OCI-LY7 (cell line): ENCODE measurements around the gene AUTS2. TPM values are rescaled to one million over a fixed set of nuclear protein-coding genes. Genes with fewer than 3 reads are reported as not detected.

Experiments
- BruUV-seq: library from RNA; stranded (reverse); fragments of 400-500 nt; replicated peaks from 2 replicates; lab custom pipeline; 2021; lab: Mats Ljungman, UMichigan
- CTCF ChIA-PET: fragments of 300-600 bp; sonication (Branson Sonifier 250); formaldehyde crosslinking; loops from one replicate; lab custom pipeline; 2022; ENCODE audit warnings: antibody characterized with exemption; ENCODE audit not compliant: unreplicated experiment; lab: Charles Lee
- POLR2A ChIA-PET: fragments of 300-600 bp; sonication (Branson Sonifier 250); formaldehyde crosslinking; loops from one replicate; lab custom pipeline; 2022; ENCODE audit warnings: antibody characterized with exemption; lab: Charles Lee
- DNase-seq: peaks from one replicate; pipeline ENCODE4 v3.0.0-alpha.2; 2015; ENCODE audit warnings: low spot score
- H2AFZ ChIP-seq: fragments of 200-600 bp; sonication (generic), shearing (Covaris generic); 2 replicates; pipeline ENCODE4 v1.6.1; 2014; ENCODE audit warnings: mild to moderate bottlenecking, antibody characterized with exemption, low read length, moderate library complexity
- H3K27ac ChIP-seq: fragments of 200-600 bp; sonication (generic); 2 replicates; pipeline ENCODE4 v1.5.1; 2014; ENCODE audit warnings: mixed run types, low read depth, mild to moderate bottlenecking, moderate library complexity, low read length, inconsistent platforms; ENCODE audit not compliant: poor library complexity, severe bottlenecking
- H3K36me3 ChIP-seq: fragments of 200-600 bp; sonication (generic); 2 replicates; pipeline ENCODE4 v1.6.1; 2014; ENCODE audit warnings: mild to moderate bottlenecking, antibody characterized with exemption, low read length, moderate library complexity, mixed read lengths; ENCODE audit not compliant: insufficient read depth
- H3K4me1 ChIP-seq: fragments of 200-600 bp; sonication (generic); 2 replicates; pipeline ENCODE4 v1.5.1; 2014; ENCODE audit warnings: mild to moderate bottlenecking, low read length; ENCODE audit not compliant: insufficient read depth, poor library complexity, severe bottlenecking
- H3K4me2 ChIP-seq: fragments of 200-600 bp; sonication (generic); 2 replicates; pipeline ENCODE4 v1.6.1; 2014; ENCODE audit warnings: mild to moderate bottlenecking, low read length
- H3K4me3 ChIP-seq: fragments of 200-600 bp; sonication (generic); 2 replicates; pipeline ENCODE4 v1.5.1; 2014; ENCODE audit warnings: mild to moderate bottlenecking, low read depth, low read length; ENCODE audit not compliant: poor library complexity, severe bottlenecking
- H3K79me2 ChIP-seq: fragments of 200-600 bp; sonication (generic); 2 replicates; pipeline ENCODE4 v1.6.1; 2016; ENCODE audit warnings: low read depth, mild to moderate bottlenecking, low read length, moderate library complexity, mixed read lengths; ENCODE audit not compliant: insufficient read depth
- H3K9me2 ChIP-seq: fragments of 200-600 bp; sonication (generic); 2 replicates; pipeline ENCODE4 v1.6.1; 2016; ENCODE audit warnings: mild to moderate bottlenecking, low read length, mixed read lengths; ENCODE audit not compliant: insufficient read depth
- H3K9me3 ChIP-seq: fragments of 200-600 bp; sonication (generic); 2 replicates; pipeline ENCODE4 v1.6.1; 2014; ENCODE audit warnings: mild to moderate bottlenecking, mixed run types, low read length, mixed read lengths
- H4K20me1 ChIP-seq: fragments of 200-600 bp; sonication (generic); 2 replicates; pipeline ENCODE4 v1.6.1; 2014; ENCODE audit warnings: mild to moderate bottlenecking, antibody characterized with exemption, low read length, moderate library complexity, mixed read lengths; ENCODE audit not compliant: insufficient read depth
- CTCF ChIP-seq: fragments of 200-600 bp; sonication (generic); conservative IDR thresholded peaks from 2 replicates; pipeline ENCODE4 v1.5.1; 2014; ENCODE audit warnings: mild to moderate bottlenecking, antibody characterized with exemption, low read length, moderate library complexity, mixed read lengths
- EZH2phosphoT487 ChIP-seq: fragments of 200-600 bp; sonication (generic); IDR thresholded peaks from 2 replicates; pipeline ENCODE4 v1.6.1; 2018; ENCODE audit warnings: low read depth, borderline replicate concordance, mild to moderate bottlenecking, mixed run types, antibody characterized with exemption, low read length, moderate library complexity, mixed read lengths
- intact Hi-C: fragments of 100-400 bp; cut with micrococcal nuclease; formaldehyde crosslinking; loops from one replicate; pipeline ENCODE4 v1.10.0; 2022; ENCODE audit not compliant: unreplicated experiment
- total RNA-seq, 2 experiments: library from RNA; depleted of rRNA in 1 of 2; stranded (reverse); fragments of >200 nt in 1 of 2; shearing (Covaris generic) in 1 of 2; gene quantifications; 2 replicates each; pipeline ENCODE4 v1.2.3, GENCODE V29; 2014 to 2022

Gene AUTS2
- total RNA-seq, 2 experiments from 2014 or later = 37.9 to 78.5 TPM

GRCh38 chr7:69968969-69969556 lies 370.8 kb downstream of the AUTS2 start:
- ChIA-PET POLR2A (interaction anchor here (0.6 to 1.7 kb wide), 4 partner anchors 10 to 727 kb away, joined by 3 to 8 read pairs (median 4); no protein-coding TSS in a partner anchor), CTCF (no interaction called here)
- no peaks in the 10 kb centered on the region for H3K9me2 ChIP-seq
- H3K4me2 ChIP-seq = no peak overlapping the region
- H3K27ac ChIP-seq = no peak overlapping the region
- no peak for TF ChIP-seq CTCF
- no peak for TF ChIP-seq EZH2phosphoT487
- H3K9me3 ChIP-seq = no peaks in the 10 kb centered on the region
- H3K36me3 ChIP-seq = no peaks in the 10 kb centered on the region
- no peak overlapping the region for H3K4me3 ChIP-seq
- BruUV-seq = no TSS peak
- peaks cover 26% of the 10 kb centered on the region for H3K4me1 ChIP-seq
- H4K20me1 ChIP-seq = no peaks in the 10 kb centered on the region
- no peak overlapping the region for H2AFZ ChIP-seq
- intact Hi-C loops = no loop called here
- H3K79me2 ChIP-seq = peaks cover 5% of the 10 kb centered on the region; the same call in 1 of the 2 replicates
- DNase-seq = no peak

GRCh38 chr7:69981646-69982045 lies 383.4 kb downstream of the AUTS2 start:
- POLR2A ChIA-PET = interaction anchor here (0.9 to 1.5 kb wide), 3 partner anchors 9 to 18 kb away, joined by 3 to 5 read pairs (median 4); no protein-coding TSS in a partner anchor
- BruUV-seq = no TSS peak
- H3K36me3 ChIP-seq = peaks cover 4% of the 10 kb centered on the region; the same call in 1 of the 2 replicates
- H3K9me2 ChIP-seq = no peaks in the 10 kb centered on the region
- no peak overlapping the region for H2AFZ ChIP-seq
- CTCF ChIA-PET = no interaction called here
- intact Hi-C loops = no loop called here
- H4K20me1 ChIP-seq = 0 out of 2 replicates have a peak, but pooled peaks cover 8% of the 10 kb centered on the region
- H3K4me2 ChIP-seq = no peak overlapping the region
- H3K27ac ChIP-seq = no peak overlapping the region
- TF ChIP-seq CTCF (no peak), EZH2phosphoT487 (no peak)
- H3K79me2 ChIP-seq = peaks cover 9% of the 10 kb centered on the region; the same call in 1 of the 2 replicates
- peaks cover 10% of the 10 kb centered on the region for H3K9me3 ChIP-seq
- DNase-seq = no peak
- no peak overlapping the region for H3K4me3 ChIP-seq
- no peaks in the 10 kb centered on the region for H3K4me1 ChIP-seq

GRCh38 chr7:69982197-69982596 lies 383.9 kb downstream of the AUTS2 start:
- no peak for DNase-seq
- H3K36me3 ChIP-seq = no peaks in the 10 kb centered on the region; the same call in 1 of the 2 replicates
- no peak overlapping the region for H3K4me3 ChIP-seq
- BruUV-seq = no TSS peak
- H3K4me2 ChIP-seq = no peak overlapping the region
- no peak overlapping the region for H2AFZ ChIP-seq
- H4K20me1 ChIP-seq = 0 out of 2 replicates have a peak, but pooled peaks cover 8% of the 10 kb centered on the region
- H3K4me1 ChIP-seq = no peaks in the 10 kb centered on the region
- no peak for TF ChIP-seq CTCF
- POLR2A ChIA-PET = interaction anchor here (0.9 to 1.5 kb wide), 3 partner anchors 9 to 19 kb away, joined by 3 to 5 read pairs (median 4); no protein-coding TSS in a partner anchor
- peaks cover 5% of the 10 kb centered on the region; the same call in 1 of the 2 replicates for H3K9me3 ChIP-seq
- H3K9me2 ChIP-seq = no peaks in the 10 kb centered on the region
- H3K27ac ChIP-seq = no peak overlapping the region
- intact Hi-C loops = no loop called here
- H3K79me2 ChIP-seq = peaks cover 4% of the 10 kb centered on the region; the same call in 1 of the 2 replicates
- CTCF ChIA-PET = no interaction called here
